OCI-M2 (cell line): ENCODE data around the gene HOXC11.

ENCODE experiments used
- DNase-seq: peaks from one replicate; lab custom pipeline; 2025; ENCODE audit not compliant: unreplicated experiment; lab: John Stamatoyannopoulos, UW

Gene HOXC11

DNA sequence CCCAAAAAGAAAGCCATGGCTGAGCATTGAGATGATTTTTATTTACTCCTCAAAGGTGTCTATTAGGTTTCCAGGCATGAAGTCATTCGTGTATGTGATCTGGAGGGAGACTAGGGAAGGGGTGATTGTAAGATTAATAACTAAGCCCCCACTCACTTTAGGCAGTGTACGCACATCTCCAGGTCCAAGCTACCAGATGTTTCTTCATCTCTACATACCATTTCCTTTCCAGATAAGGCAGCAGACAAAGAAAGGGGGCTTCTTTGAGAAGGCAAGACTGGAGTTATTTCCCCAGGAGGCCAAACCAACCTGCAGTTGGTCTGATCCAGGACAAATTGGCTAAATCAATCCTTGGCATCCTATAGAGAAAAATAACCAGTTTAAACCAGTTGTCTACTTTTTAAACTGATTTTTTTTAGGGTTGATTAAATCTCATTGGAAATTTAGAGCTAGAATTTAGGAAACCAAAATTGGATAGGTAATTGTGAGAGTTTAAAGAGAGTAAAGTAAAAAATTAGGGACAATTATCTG lies 30.4 kb upstream of the HOXC11 start:
- DNase-seq = no peak

DNA sequence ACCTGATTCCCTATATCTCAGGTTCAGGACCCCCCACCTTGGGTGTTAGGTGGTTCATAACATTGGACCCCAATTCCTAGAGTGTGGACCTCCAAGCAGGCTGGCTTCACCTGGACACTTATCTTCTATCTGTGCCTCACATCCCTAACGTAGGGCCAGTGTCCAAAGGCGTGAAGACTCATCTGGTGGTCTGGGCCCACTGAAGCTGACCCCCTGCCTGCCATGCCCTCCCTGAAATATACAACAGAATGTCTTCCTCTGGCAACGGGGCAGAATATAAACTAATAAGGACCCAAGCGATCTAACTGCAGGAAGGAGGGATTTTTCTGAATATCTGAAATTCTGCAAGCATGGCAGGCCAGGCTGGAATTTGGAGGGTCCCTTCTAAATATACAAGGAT lies 28.7 kb upstream of the HOXC11 start:
- DNase-seq = no peak

DNA sequence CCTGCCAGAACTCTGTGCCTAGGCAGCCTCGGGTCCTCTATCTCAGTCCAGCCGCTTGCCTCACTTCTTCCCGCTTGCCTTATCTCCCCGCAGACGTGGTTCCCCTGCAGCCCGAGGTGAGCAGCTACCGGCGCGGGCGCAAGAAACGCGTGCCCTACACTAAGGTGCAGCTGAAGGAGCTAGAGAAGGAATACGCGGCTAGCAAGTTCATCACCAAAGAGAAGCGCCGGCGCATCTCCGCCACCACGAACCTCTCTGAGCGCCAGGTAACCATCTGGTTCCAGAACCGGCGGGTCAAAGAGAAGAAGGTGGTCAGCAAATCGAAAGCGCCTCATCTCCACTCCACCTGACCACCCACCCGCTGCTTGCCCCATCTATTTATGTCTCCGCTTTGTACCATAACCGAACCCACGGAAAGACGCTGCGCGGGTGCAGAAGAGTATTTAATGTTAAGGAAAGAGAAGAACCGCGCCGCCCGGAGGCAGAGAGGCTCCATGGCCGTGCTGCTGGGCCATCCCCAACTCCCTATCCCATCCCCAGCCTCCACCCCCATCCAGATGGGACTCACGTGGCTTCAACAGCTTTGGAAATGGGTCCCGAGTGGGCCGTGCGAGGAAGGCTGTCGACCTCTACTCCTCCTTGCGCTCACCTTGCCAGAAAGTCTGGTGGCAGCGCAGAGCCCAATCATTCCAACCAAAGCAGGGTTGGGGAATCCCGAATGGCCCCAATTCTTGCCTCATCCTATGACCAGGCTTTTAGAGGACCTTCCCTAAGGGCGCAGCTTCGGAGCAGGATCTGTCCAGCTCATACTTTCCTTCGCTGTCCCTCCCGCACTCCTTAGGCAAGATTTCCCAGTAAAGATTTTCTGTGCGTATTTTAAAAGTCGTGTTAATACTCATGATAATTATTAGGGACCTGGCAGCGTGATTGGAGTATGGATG lies 27.7 kb upstream of the HOXC11 start:
- DNase-seq = no peak

DNA sequence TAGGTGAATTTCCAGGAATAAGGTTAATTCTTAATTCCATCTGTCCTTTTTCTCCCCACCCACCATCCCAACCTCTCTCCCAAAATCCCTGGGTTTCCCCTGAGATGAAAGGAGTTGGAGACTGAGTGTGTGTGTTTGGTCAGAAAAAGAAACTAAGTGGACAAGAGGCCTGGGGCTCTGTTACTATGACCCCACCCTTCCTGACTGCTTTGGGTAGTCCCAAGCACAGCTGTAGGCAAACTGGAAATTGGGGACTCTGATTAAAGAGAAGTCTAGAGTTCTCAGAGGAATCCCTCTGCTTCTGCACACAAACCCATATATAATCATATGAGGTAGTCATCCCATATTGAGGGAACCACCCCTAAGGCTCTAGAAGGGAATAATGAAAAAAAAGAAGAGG lies 25.2 kb upstream of the HOXC11 start:
- DNase-seq = no peak

DNA sequence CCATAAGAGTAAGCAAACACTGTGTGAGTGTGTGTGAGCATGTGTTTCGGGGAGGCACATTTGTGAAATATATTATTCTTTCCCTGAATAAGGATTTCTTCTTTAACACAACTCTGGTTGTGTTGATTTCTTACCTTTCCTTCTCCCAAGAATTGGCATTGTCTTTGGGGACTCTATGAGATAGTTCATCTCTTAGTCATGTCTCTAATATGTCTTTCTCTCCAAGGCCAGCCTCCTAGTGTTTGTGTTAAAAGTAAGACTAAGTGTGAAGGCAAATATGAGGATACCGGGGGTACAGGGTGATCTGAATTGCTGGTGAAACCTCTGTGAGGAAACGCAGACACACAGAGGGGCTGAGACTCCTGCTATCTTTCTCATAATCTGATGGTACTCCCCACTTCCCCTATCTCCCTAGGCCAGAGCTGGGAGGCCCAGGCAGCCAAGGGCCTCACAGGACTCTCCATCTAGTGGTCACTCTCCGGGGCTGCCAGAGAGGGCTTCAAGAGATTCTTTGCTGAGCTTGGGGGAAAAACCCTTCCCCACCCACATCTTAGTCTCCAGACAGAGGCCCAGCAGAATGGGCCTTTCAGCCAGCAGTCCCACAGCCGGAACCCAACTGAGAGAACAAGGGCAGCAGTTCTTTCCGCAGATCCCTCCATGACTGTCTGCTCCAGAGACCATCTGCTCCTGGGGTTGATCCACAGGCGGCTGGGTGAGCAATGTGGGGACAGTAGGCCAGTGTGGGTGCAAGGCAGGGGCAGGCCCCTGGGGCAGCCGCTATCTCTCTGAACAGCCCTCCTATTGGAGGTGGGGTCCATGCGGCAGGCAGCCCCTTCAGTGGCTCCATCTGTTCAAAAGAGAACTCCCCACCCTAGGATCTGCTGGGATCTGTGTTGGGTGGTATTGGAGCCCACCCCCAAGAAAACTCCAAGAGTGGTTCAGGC lies 24.0 kb upstream of the HOXC11 start:
- no peak for DNase-seq

DNA sequence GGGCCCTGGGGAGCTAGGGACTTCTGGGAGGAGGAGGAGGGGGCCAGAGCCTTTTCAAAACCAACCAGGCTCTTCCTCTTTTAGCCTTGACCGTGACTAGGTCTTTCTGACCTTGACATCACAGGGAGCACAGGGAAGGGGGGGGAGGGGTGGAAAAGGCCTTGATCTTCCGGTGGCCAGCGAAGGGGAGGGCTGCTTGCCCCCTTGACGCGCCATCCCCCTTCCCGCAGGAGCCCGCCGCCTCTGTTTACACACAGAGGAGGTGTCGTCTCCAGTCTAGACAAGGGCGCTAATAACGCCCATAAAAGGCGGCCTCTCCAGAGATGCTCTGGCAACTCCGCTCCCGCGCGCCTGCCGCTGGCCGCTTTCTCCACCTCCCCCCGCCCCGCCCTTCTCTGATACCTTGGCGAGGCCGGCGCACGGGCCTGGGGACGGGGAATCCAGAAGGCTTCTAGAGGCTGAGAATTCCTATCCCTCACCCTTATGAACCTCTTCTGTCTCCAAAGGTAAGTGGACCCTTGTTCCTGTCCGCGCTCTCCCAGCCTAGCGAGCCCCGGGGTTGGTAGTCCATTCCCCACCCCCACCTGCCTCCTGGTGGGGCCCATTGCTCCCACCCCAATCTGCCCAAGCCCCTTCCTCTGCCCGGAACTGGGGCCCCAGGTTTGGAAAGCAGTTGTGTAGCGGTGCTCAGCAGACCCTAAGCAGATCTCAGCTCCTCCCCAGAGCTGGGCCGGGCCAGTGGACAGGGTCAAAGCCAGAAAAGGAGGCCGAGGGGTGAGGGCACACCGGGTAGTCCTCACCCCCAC lies 23.1 kb upstream of the HOXC11 start:
- DNase-seq = no peak

DNA sequence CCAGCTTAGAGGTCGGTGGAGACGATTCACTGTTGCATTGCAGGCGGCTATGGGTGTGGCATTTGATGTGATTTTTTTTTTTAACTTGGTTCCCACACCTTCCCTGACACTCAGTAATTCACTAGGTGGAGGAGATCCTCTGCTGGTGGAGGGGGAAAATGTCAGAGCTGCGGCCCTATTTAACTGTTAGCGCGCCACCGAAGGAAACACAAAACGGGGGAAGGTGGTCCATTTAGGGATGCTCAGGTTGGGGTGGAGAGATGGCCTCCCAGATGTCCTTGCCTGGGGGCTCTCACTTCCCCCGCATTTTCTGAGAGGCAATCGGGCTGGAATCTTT lies 22.5 kb upstream of the HOXC11 start:
- no peak for DNase-seq

DNA sequence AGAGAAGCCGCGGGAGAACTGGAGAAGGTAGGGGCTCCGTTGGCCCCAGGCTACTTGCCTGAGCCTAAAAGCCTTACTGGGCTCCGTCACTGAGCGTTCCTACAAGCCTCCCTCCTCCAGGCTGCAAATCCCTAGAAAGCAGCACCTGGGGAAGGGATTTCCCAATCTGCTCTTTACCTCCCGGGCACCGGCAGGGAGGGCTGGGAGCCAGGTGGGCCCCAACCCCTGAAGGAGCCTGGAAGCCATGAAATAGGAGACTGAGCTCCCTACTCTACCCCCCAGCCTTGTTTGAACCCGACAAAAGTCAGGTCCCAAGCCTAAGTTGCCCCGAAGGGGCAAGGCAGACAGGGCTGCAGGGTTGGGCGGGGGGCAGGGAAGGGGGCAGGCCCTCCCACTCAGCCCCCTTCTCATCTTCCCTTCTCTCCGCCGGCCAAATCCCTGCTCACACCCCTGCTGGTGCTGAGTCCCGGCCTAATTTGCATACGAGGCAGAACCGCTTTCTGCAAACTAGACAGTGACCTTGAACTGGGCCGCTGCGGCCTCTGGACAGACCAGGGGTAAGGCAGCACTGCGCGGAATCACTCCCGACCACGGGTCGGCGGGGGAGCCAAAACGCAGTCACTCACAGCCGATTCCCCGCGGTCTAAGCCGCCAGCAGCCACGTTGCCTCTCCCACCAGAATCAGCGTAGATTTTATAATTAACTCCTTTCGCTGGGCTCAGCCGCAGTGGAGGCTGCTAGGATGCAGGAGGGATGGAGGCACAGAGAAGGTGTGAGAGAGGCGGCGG lies 21.9 kb upstream of the HOXC11 start:
- no peak for DNase-seq

DNA sequence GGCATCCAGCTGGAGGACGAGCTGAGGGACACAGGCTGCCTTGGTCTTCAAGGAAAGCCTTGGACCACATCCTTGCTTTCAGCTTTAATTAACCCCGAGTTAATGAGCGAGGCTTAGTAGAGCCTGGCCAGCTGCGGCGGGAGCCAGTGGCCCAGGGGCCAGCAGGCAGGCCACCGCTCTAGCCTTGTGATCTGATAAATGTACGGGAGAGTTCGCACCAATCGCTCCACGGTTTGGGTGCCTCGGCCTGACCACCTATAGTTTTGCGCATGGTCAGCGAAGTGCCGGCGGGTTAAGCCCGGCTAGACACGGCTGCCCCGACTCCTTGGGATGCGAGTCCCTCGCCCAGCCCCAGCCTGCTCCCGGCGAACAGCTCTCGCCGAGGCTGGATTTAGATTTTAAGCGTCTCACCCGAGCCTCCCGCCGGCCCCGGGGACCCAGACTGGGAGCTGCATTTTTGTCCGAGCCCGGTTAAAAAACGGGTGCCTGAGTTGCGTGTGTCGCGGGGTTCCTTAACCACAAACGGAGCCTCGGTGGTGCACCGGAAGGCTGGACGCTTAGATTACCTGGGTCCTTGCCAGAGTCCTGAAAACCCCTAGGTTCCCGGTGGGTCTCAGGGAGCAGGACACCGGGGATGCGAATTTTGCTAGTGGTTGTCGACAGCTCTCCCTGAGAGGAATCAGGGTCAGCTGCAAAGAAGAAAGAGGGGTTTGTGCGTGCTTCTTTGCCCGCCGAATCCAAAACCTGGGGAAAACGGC lies 21.2 kb upstream of the HOXC11 start:
- no peak for DNase-seq

DNA sequence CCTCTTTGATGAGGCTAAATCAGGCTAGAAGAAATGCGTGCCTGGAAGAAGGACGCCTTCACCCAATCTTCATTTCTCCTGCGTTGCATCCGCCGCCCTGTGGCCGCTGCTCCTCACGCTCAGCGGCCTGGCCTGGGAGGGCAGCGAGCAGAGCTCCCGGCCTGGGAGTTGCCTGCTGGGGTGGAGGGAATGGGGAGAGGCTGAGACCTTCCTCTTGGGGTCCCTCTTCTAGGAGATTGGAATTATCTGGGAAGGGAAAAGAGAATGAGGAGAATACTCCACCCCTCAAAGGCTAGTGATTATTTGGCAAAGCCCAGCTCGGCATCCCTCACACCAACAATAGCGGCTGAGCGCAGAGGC lies 20.6 kb upstream of the HOXC11 start:
- no peak for DNase-seq

DNA sequence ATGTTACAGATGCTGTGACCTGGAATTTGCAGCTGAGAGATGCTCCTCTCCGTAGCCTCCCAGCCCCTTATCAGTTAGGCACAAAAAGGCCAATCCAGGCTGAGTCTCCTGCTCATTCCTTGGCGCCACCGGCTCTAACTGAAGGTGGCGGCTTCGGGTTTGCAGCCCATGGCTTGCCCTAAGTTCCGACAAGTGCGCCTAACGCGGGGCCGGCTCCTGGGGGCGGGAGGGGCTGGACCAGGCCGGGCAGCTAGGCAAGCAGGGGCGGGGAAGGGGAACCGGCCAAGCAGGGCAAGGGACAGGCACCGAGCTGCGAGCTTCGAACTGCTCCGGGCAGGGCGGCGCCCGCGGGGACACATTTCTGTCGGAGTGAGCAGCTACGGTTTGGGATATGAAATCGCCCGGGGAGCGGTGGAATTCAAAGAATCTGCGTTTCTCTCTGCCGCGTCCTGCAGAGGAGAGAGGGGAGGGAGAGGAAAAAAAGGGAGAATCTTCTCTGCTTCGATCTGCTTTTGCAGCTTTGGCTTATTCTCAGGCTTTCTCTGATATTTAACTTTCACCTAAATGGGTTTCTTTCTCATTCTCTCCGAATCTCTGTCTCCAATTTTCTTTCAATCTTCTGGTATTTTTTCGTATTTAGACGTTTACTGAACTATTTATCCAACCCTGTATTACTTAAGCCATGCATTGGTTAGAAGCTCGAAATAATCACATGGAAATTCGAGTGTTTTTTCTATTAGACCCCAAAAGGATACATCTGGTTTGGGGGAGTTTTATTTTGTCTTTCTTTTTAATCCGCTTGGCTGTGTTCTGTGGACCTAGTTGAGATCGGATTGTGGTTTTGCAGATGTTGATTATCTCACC lies 19.8 kb upstream of the HOXC11 start:
- no peak for DNase-seq

DNA sequence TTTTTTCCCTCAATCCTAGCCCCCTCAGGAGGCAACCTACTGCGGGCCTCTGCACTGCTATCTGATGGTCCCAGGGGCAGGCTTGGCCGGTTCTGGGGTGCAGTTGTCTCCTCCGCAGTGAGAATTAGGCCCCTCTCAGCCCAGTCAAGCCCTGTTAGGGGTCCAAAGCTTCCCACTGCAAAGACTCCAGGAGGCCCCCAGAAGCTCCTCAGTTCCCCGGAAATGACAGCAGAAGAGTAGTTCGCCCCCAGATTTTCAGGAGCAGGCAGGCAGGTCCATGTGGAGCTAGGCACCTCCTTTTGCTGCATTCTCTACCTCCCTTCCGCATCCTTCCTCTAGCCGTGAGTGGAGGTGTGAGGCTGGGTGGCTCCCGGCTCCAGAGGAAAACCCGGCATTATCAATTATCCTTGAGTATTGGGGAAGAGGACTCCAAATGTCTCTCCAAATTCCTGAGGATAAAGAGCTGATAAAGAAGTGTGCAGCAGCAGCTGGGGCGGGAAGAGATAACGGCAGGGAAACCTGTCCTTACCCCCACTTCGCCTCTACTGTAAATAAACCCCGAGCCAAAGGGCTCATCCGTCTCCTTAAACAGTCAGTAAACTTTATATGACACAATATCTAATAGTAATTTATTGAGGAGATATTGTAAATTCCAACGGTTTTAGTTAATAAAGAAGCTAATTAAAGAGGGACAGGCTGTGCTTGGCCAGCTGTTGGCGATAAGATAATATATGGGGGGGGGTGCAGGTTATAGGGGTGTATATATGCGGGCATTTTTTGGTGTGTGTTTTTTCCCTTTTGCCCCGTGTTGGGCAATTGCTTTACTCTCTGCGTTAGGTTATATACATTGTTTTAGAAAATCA lies 18.9 kb upstream of the HOXC11 start:
- no peak for DNase-seq

DNA sequence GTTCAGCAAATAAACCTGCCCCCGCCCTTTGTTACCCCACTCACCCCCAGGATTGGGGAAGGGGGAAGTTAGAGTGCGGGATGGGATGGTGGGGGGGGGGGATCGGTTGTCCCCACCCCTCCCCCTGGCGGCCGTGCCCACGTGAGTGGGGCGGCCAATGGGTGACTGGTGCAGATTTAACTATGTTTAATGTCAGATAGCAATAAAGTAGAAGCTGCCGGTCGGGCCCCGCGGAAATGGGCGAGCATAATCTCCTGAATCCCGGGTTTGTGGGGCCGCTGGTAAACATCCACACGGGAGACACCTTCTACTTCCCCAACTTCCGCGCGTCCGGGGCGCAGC lies 18.3 kb upstream of the HOXC11 start, which contains the start of gene HOXC12:
Gene HOXC12, plus strand, starts transcription at position 210 of the 342 bp plus-strand sequence. Its CDS starts 27 bp downstream, at position 237.
- DNase-seq = no peak

DNA sequence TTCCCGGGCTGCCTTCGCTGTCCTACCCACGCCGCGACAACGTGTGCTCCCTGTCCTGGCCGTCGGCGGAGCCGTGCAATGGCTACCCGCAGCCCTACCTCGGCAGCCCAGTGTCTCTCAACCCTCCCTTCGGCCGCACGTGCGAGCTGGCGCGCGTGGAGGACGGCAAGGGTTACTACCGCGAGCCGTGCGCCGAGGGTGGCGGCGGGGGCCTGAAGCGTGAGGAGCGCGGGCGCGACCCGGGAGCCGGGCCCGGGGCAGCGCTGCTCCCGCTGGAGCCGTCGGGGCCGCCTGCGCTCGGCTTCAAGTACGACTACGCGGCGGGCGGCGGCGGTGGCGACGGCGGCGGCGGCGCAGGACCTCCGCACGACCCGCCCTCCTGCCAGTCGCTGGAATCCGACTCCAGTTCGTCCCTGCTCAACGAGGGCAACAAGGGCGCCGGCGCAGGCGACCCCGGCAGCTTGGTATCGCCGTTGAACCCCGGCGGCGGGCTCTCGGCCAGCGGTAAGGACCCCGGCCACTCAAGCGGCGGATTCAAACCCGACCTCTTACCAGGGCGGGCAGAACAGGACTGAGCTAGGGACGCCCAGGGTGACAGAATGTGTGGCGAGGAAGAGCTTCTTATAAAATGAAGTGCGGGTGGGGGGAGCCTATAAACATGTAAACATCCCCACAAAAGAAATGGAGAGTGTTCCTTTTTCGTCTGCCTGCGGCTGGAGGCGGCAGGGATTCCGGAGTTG lies 17.7 kb upstream of the HOXC11 start:
- no peak for DNase-seq

DNA sequence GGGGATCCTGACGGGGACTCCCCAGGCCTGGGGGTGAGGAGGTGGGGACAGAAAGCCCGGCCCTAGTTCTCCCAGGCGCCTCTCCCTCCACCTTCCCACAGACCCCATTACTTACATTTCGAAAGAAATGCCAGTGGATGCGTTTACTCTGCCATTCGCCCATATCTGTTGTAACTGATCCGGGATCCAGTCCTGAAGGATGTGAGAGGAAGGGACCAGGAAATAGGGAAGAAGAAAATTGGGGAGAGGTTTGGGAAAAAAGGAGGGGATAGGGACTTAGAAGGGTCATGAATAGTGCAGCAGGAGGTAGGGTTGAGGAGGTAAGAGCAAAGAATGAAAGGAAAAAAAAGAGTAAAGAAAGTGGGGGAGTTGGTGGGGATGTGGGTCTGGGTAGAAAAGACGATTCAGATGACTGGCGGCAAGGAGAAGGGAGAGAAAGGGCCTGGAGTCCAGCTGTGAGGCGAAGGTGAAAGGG lies 17.1 kb upstream of the HOXC11 start:
- no peak for DNase-seq

DNA sequence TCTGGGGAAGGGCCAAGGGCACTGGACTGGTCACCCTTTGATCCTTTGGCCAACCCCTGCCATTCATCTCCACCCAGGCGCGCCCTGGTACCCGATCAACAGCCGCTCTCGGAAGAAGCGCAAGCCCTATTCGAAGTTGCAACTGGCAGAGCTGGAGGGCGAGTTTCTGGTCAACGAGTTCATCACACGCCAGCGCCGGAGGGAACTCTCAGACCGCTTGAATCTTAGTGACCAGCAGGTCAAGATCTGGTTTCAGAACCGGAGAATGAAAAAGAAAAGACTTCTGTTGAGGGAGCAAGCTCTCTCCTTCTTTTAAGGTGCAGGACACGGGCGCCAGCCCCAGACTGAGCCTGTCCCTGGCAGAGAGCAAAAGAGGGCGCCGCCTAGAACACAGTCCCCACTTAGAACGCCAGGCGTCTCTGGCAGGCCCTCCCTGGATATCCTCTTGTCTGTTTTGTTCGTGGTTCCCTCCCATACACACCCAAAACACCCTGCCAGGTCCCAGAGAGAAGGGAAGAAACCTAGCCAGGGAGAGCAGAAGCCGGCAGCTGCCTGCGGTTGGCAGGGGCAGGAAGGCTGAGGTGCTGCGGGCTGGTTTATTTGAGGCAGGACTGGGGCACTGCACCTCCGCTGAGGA lies 16.6 kb upstream of the HOXC11 start:
- no peak for DNase-seq
